ENCODE data around the gene MRPL28.
"Not testable (repeated sequence)": the region's sequence is repeated elsewhere in the genome, so short reads cannot be mapped to it uniquely, and the experiment has no call there.

The MRPL28 gene

DNA sequence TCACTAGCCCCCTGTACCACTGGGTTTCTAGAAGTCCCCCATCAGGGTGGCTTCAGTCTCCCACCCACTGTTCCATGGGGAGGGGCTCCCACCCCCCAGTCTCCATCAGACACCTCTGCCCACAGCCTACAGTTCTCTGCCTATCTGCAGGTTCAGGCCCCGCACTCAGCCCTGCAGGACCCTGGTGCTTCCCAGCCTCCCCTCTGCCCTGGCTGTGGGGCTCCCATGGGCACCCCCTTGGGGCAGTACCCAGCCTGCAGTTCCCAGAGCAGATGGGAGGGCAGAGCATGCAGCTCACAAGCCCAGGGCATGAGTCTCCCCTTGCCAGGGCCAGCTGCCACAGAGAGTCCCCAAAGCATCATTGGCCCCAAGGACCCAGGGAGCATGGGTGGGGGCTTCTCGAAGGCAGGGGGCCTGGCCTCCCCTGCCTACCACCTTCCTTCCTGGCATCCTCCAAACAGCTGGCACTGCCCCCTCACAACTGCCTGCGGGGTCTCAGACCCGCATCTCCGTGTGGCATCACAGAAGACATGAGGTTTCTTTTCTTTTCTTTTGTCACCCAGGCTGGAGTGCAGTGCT is 2.8 kb upstream of the MRPL28 start:
- no peak for DNase-seq

DNA sequence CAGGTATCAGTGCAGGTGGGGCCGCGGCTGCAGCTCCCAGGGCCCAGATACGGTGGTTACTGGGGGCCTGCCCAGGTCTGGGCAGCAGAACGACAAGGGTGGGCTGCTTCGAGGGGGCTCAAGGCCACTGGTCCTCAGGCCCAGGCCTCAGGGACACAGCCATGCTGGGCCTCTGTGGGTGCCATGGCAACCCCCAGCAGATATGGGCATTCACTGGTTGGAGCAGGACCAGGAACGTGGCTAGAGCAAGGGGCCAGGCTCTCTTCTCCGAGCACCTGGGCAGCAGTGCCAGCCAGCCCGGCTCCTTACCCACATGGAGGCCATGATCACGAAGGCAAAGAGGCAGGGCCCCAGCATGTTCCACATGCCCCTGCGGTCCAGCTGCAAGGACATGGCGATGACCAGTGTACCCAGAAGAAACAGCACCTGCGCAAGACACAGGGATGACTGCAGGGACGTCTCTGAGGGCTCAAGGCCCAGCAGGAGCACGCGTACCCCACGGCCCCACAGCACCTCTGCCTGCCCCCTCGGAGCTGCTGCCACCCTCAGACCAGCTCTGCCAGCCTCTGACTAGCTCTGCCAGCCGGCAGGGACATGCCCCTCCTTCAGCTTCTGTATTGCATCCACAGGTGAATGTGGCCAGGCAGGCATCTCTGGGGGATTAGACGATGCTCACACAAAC is 2.1 kb upstream of the MRPL28 start:
- no peak for DNase-seq

DNA sequence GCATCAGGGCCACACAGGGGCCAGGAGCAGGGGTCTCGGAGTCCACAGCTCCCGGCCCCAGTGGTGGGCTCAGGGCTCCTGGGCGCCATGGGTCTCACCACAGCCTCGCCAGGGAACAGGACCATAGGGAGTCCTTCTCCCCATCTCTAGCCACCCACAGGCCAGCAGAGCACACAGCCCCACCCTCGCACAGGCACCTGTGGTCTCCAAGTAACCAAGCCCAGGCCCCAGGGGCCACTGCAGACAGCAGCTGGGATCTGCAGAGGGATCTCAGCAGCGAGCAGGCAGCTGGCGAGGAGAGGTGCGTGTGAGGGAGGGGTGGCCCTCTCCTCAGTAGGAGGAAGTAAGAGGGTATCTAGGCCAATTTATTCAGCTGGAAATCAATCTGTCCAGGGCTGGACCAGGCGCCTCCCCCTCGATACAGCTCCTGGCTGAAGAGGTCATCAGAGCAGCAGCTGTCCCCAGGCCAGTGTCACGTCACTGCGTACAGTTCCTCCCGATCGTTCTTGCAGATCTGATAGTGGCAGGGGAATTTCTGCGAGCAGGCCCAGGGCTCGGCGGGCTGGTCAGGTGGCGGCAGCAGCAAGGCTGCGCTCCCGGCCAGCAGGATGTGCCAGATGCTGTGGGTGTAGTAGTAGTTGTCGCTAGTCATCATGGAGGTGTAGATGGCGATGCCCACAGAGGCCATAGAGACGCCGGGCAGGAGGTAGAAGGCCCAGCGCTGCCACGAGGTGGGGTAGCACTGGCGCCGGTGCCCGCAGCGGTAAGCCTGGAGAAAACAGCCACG is 1.4 kb upstream of the MRPL28 start:
- DNase-seq: no peak

DNA sequence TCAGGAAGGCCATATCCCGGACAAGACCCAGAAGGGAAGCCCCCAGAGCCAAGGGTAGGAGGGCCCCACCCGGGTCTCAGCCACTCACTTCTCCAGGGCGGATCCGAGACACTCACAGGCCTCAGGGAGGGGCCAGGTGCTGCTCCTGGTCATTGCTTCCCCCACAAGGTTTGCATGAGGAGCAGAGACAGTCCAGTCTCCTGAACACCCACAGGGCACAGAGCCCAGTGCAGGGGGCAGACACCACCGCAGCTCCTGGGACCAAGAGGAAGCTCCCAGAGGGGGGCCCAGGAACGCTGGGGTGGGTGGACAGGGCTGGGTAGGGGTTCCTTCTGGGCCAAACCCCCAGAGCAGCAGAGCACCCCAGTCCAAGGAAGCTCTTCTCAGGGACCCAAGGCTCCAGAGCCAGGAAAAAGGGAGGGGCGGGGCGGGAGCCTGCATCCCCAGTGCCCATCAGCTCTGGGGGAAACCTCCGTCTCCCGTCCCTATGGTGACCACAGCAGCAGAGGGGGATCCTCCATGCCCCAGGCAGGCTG is 709 bp upstream of the MRPL28 start:
- DNase-seq: no peak

DNA sequence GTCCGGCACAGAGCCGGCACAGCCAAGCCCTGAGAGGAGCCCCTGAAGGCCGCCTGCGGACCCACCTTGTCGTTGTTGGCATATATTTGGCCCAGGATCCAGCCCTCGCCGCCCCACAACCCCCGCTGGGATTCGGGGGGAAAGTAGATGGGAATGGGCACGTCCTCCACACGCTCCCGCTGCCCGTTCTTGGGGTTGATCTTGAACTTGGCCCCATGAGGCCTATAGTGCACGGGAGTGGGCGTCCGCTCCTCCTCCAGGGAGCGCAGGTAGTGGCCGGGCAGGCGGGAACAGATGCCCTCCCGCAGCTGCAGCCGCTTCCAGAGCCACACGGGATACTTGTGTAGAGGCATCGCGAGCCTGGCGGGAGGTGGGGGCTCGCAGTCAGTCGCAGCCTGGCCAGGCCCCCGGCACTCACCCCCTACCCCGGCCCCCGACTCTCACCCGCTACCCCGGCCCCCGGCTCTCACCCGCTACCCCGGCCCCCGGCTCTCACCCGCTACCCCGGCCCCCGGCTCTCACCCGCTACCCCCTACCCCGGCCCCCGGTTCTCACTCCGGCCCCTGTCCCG is 387 bp downstream of the MRPL28 start:
- DNase-seq: no peak

DNA sequence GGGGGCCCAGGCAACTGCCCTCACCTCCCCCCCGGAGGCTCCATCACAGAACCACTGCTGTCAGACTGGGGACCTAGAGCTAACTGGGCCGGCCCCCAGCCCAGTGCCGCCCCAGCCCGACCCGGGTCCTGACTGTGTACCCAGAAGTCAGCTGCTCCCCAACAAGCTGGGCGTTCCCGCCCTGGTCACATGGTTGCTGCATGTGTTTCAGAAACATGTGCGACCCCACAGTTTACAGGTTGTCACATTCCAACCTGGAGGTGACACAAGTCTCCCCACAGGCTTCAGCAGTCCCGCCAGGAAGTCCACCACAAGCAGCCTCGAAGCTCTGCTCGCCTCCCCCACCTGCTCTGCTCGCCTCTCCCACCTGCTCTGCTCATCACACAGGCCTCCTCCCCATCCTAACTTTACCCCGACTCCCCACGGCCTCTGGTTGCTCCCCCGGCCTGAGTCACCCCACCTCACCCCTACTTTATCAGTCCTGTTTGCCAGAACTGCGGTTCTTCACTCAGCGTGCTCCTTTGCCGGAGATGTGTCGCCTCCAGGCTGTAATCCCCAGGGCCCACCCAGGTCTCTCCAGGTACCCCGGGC is 968 bp downstream of the MRPL28 start:
- no peak for DNase-seq

DNA sequence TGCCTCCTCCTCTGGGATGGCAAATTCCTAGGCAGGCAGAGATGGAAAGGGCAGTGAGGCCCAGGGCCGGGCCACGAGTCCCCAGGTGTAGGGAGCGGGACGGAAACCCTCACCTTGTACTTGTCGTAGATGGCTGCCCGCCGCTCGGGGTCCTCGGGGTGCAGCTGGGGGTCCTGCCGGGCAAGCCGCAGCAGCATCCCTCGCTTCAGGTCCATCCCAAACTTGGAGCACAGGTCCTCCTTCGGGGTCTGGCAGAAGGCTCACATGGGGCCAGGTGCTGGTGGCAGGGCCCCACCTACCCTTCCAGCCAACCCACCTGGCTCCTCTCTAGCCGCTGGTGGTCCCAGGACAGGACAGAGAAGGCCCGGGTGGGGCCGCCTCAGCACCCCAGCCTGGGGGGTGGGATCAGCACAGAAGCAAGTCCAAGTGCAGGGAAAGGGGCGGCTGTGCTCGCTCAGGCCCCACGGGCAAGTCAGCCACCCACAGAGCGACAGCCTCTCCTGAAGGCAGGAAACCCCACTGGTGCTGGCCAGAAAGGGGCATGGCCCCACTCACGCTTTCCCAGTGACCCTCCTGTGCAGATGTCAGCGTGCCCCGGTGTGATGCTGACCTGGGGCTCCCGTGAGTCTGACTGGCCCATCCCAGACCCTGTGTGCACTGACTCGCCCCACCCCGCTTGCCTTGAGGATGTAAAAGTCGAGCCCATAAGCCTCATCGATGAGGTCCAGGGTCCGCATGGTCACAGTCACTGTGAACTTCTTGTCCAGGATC is 1.8 kb downstream of the MRPL28 start:
- no peak for DNase-seq

DNA sequence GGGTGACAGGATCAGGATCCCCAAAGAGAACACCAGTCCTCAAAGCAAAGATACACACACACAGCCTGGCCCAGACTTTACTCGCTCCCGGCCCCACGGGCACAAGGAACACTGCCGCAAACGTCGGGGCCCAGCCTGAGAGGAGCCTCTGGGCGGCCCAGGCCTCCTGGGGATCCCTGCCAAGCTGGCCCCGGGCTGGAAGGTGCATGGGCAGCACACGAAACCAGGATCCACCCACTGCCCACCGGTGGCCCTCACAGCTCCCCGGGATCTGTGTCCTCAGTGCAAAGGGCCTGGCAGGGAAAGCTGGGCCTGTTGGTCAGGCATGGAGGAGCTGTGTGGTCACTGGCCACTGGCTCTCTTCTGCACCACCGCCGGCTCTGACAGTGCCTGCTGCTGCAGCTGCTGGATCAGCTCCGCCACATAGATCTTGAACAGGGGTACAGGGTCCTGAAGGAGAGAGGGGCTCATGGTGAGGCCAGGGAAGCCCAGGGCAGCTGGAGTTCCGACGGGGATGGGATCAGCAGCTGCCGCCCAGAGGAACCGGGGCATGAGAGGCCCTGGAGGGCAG is 2.9 kb downstream of the MRPL28 start:
- no peak for DNase-seq

DNA sequence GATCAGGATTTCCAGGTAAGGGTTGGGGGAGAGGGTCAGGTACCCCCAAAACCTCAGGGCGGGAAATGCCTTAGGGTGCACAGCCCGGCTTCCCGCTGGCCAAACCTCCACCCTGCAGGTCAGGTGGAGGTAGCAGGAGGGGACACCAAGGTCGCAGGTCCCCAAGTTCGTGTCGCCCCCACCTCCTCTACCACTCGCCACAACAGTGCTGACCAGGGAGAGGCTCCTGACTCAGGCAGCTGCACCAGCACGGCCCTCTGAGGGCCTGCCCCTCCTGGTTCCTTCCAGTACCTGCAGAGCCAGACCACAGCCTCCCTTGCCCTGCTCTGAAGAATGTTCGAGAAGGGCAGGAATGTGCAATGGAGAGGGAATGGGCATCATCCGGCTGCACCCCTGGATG is 3.9 kb downstream of the MRPL28 start:
- no peak for DNase-seq

DNA sequence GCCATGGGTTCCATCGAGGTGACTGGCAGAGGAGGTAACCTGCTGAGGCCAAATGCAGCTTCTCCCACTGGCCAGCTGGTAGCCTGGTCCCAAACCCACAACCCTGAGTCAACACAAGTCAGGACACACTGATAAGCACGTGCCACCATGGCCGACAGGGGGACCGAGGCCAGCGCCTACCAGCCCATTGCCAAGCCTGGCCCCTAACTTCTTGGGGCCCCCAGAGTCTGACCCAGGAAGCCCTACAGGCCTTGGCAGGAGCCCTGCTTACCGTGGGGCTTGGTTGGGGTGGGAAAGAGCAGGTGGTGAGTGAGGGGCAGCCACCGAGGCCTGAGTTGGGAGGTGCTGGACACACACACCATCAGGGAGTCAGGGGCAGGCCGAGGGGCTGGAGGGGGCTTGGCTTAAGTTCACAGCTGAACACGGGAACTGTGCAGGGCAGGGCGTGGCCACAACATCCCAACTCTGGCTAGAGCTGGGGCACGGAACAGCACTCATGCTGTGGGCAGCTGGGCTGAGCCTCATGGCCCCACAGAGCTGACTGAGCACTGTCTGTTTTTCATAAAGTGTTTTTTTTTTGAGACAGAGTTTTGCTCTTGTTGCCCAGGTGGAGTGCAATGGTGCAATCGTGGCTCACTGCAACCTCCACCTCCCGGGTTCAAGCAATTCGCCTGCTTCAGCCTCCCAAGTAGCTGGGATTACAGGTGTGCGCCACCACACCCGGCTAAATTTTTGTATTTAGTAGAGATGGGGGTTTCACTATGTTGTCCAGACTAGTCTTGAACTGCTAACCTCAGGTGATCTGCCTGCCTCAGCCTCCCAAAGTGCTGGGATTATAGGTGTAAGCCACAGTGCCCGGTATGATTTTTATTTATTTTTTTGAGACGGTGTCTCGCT is 5.5 kb downstream of the MRPL28 start:
- DNase-seq: no peak

DNA sequence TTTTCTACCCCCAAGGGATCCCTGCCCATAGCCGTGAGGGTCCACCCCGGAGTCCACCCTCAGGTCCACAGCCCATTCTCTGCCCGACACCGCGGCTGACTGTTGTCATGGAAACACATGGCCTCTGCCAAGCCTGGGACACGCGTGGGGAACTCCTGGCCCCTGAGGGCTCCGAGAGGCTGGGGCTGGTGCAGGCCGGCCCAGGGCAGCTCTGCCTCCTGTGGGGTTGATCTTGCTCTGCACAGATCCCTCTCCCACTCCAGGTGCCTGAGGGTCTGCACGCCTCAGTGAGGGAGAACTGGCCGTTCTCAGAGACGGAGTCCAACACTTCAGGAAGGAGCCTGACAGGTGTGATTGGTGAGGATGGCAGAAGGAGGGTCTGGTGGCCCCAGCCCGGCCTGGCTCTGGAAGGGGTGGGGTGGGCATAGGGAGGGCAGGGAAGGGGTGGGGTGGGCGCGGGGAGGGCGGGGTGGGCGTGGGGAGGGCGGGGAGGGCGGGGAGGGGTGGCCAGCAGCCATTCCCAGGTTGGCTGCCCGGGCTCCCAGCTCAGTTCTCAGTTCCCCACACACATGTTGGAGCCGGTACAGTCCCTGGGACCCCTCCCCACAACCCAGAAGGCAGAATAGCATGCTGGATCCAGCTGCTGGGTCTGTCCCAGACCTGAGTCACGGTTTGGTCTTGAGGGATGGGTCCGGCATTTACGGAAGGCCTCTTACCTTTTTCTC is 6.4 kb downstream of the MRPL28 start:
- DNase-seq: no peak

DNA sequence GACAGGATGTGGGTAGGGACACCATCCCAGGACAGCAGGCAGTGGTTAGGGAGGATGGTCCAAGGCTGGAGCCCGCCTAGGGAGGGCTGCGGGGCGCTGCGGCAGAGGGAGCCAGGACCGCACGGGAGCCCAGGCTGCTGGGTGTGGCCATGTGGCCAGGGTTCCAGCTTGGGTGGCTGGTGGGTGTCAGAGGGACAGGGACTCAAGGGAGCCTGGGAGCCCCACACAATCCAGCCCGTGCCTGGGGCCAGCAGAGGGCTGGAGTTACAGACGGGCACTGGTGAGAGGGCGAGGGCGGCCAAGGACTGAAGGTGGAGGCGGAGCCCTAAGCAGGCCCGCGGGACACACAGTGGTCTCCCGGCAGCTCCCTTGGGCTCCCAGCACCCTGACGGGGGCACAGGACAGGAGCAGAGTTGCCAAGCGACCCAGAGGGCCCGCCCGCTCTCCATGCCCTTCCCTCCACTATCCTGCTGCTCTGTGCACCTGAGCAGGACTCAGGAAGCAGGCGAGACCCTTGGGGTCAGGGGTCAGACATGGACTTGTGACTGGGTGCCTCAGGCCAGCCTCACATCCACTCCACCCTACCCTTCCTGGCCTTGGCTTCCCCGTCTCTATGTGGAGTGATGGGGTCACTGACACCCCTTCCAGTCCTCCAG is 7.1 kb downstream of the MRPL28 start:
- no peak for DNase-seq

DNA sequence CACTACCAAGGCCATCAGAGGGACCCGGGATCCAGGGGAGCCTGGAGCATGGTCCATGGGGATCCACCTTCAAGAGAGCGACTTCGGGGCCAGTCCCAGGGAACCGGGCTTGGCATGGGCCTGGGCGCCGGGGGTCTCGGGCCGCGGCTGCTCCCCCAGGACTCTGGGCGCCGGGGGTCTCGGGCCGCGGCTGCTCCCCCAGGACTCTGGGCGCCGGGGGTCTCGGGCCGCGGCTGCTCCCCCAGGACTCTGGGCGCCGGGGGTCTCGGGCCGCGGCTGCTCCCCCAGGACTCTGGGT is 7.7 kb downstream of the MRPL28 start:
- DNase-seq: not testable (repeated sequence)

DNA sequence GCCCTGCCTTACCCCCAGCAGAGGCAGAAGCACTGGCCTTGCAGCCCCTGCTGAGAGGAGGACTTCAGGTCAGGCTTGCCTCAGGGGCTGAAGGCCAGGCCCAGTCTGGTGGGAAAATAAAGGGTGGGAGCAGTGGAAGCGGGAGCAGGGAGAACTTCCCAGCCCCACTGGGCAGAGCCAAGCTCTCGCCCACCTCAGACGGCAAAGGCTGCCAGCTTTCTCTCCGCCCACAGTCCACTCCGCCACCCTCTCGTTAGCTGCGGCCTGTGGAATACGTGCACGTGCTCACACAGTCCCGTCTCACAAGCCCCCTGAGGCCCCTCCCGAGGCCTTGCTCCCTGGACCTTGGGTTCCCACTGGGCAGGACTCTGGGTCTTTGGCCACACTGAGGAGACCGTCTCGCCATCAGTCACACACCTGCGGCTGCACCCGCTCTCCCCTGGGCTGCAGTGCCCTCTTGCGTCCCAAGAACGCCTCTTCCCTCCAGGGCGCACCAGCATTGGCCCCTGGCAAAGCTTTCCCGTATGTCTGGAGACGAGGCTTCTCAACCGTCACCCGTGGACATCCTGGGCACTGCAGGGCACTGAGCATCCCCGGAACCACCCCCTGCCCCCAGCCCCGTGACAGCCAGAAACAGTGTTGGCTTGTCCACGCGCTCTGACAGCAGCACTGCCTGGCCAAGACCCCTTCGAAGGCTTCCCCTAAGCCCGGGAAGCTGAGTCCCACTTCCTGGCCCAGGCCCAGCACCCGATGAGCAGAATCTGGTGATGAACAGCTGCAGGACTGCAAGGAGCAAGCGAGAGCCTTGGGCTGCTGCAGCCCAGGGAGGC is 8.3 kb downstream of the MRPL28 start:
- DNase-seq: peak; percentile 65 to 69

DNA sequence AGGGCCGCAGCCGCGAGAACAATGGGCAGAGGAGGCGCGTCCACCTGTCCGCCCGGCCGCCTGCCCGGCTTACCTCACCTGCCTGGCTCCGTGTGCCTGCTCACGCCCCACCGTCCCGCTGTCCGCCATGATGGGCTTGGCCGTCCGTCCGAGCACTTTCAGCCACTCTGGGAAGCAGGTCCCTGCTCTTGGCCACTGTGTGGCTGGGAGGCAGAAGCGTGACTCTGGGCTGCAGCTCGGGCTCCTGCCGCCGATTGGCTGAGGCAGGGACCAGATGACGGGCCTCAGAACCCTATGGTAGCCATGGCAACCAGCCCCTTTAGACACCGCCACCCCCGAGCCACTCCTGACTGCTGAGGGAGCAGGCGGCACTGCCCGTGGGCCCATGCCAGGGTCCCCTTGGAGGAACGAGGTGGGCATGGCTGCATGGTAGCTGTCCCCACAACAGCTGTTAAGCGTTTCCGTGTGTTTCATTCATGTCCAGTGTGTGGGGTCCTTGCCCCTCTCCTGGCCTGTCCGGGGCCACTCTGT is 8.9 kb downstream of the MRPL28 start:
- no peak for DNase-seq

DNA sequence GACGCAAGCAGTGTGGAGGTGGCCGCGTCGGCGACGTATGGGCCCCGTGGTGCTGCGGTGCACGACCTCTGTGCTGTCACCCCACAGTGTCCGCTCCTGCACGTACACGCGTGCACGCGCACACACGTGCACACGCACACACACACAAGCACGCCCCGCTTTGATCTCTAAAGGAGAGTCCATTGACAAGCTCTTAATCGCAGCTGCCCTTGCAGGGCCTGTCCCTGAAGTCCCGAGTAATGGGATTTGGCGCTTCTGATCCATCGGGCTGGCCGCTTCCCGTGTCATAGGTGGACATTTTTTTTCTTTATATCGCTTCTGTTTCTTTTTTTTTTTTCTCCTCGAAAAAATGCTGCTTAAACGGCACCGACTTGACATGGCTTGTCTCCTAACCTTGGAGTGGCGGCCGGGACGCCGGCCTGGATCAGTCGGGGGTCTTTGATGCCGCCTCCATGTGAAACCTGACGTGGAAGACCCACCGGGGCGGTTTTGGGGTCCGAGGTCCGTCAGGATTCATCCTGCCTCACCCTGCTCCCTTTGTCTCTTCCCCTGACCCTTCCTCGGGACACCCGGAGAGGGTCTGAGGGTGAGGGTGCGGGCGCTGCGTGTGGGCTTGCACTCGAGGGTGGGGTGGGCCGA is 9.5 kb downstream of the MRPL28 start:
- no peak for DNase-seq

DNA sequence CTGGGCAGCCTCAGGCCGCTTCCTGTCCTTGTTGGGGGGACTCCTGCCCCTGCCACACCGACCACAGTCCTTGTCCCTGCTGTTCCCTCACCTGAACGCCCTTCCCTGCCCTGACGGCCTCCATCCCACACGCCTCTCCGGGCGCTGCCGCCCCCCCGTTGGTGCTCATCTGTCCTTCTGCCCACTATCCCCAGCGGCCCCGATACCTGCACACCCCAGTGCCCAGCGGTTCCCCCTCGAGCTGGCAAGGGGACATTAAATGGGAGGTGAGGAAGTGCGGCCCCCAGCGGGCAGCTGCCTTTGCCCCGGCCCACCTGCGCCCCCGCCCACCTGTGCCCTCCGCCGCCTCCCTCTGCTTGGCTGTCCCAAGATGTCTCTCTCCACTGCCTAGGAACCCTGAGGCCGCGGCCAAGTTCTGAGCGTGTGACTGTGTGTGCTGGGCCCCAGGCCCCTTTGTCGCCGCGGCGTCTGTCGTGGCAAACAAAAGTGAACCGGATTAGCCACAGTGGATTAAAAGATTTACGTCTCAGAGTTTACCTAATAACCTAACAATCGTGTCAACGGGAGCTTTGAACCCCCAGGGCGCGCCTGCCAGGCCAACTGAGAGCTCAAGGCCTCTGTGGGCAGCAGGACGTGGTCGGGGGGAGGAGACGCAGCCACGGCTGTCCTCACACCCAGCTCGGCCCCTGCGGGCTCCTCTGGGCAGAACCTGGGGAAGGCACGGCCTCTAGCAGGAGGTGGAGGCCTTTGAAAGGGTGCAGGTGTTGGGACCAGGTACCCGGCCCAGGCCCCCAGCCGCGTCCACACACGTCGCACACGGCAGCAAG is 10.3 kb downstream of the MRPL28 start:
- no peak for DNase-seq
